Osteoblast (primary cell): ENCODE data around the gene ARHGDIA. TPM values are rescaled to one million over a fixed set of nuclear protein-coding genes. Genes with fewer than 3 reads are reported as not detected.
A peak's percentile ranks its signal among the peaks of the same experiment; 100 is the strongest.

Experiments
- DNase-seq: peaks from one replicate; pipeline ENCODE4 v3.0.0; 2011; ENCODE audit warnings: low spot score, mixed read lengths; ENCODE audit not compliant: insufficient read length; ENCODE audit errors: missing footprints
- H2AFZ ChIP-seq: 2 replicates; pipeline ENCODE4 v1.6.0; 2011; ENCODE audit warnings: mild to moderate bottlenecking, low read length
- H3K27ac ChIP-seq: 2 replicates; pipeline ENCODE4 v1.5.1; 2011; ENCODE audit warnings: mild to moderate bottlenecking, low read depth, low read length, moderate library complexity
- H3K27me3 ChIP-seq: 2 replicates; pipeline ENCODE4 v1.6.0; 2012; ENCODE audit warnings: mild to moderate bottlenecking, control low read depth, inconsistent platforms, low read length, moderate library complexity; ENCODE audit not compliant: insufficient read depth
- H3K36me3 ChIP-seq: 2 replicates; pipeline ENCODE4 v1.5.1; 2011; ENCODE audit warnings: mild to moderate bottlenecking, low read length, control low read depth, moderate library complexity; ENCODE audit not compliant: insufficient read depth
- H3K4me1 ChIP-seq: 2 replicates; pipeline ENCODE4 v1.5.1; 2011; ENCODE audit warnings: mild to moderate bottlenecking, low read length, control low read depth, moderate library complexity; ENCODE audit not compliant: insufficient read depth
- H3K4me2 ChIP-seq: 2 replicates; pipeline ENCODE4 v1.6.0; 2011; ENCODE audit warnings: mild to moderate bottlenecking, low read length; ENCODE audit not compliant: insufficient read depth
- H3K4me3 ChIP-seq: fragments of 200-600 bp; sonication (generic); 3 replicates; pipeline ENCODE4 v1.5.1; 2012; ENCODE audit warnings: mild to moderate bottlenecking, low read length, inconsistent platforms; ENCODE audit not compliant: insufficient read depth
- H3K79me2 ChIP-seq: 2 replicates; pipeline ENCODE4 v1.6.0; 2012; ENCODE audit warnings: mild to moderate bottlenecking, low read length, control low read depth, inconsistent platforms; ENCODE audit not compliant: insufficient read depth
- H3K9me3 ChIP-seq: 2 replicates; pipeline ENCODE4 v1.5.1; 2011; ENCODE audit warnings: low read depth, low read length, control low read depth
- H4K20me1 ChIP-seq: 2 replicates; pipeline ENCODE4 v1.6.0; 2012; ENCODE audit warnings: mild to moderate bottlenecking, low read length, control low read depth; ENCODE audit not compliant: insufficient read depth
- CTCF ChIP-seq: IDR thresholded peaks from 2 replicates; pipeline ENCODE4 v1.5.1; 2011; ENCODE audit warnings: mild to moderate bottlenecking, low read depth, low read length, moderate library complexity; ENCODE audit errors: extremely low read depth
- total RNA-seq: library from RNA; depleted of rRNA; stranded (reverse); fragments of >200 nt; gene quantifications from 2 replicates; pipeline ENCODE4 v1.2.3, GENCODE V29; 2012

ARHGDIA gene
- total RNA-seq, 1 donor, result 133 TPM

- Histone ChIP-seq H3K4me2 (peak overlapping the region; percentile 83), H3K4me3 (peak overlapping the region; percentile 84), H3K79me2 (peaks cover 39% of the 10 kb centered on the region), H3K27me3 (no peaks in the 10 kb centered on the region), H3K36me3 (no peaks in the 10 kb centered on the region), H2AFZ (peak overlapping the region; percentile 65), H3K9me3 (no peaks in the 10 kb centered on the region), H3K27ac (peak overlapping the region; percentile 78), H4K20me1 (peaks cover 16% of the 10 kb centered on the region), H3K4me1 (peaks cover 21% of the 10 kb centered on the region)
- TF ChIP-seq CTCF, result no peak
- DNase-seq, result no peak
These were observed 37.0 kb downstream of the ARHGDIA start for GRCh38 chr17:81833921-81834830.

- peak; percentile 100 for DNase-seq
- peak within 1 kb of the TSS; percentile 84 for H3K4me3 ChIP-seq
- H2AFZ ChIP-seq, result peak within 1 kb of the TSS; percentile 65
These were observed 37.8 kb downstream of the ARHGDIA start, which contains the start of gene MCRIP1 for GRCh38 chr17:81833160-81833920. TSS of gene MCRIP1 (minus strand) at chr17:81833291. CDS start at chr17:81824506, 8,785 bp downstream.

GRCh38 chr17:81832608-81833159, 38.5 kb downstream of the ARHGDIA start:
- Histone ChIP-seq H3K4me1 (peaks cover 21% of the 10 kb centered on the region), H3K9me3 (no peaks in the 10 kb centered on the region), H3K4me3 (peak overlapping the region; percentile 84), H3K4me2 (peak overlapping the region; percentile 93), H3K36me3 (no peaks in the 10 kb centered on the region), H3K27ac (peak overlapping the region; percentile 82), H4K20me1 (peaks cover 28% of the 10 kb centered on the region), H3K27me3 (no peaks in the 10 kb centered on the region), H3K79me2 (peaks cover 54% of the 10 kb centered on the region), H2AFZ (peak overlapping the region; percentile 57)
- no peak for TF ChIP-seq CTCF
- DNase-seq, result peak; percentile 96

More at GRCh38 chr17:81833160-81833920, 37.8 kb downstream of the ARHGDIA start, which contains the start of gene MCRIP1:
- Histone ChIP-seq H3K4me2 (peak within 1 kb of the TSS; percentile 93), H3K27me3 (no peaks in the 10 kb centered on the region), H3K79me2 (peaks cover 48% of the 10 kb centered on the region), H3K4me1 (peaks cover 21% of the 10 kb centered on the region), H3K27ac (peak within 1 kb of the TSS; percentile 82), H4K20me1 (peaks cover 23% of the 10 kb centered on the region), H3K36me3 (no peaks in the 10 kb centered on the region), H3K9me3 (no peaks in the 10 kb centered on the region)
- TF ChIP-seq CTCF, result no peak
